Measurements from ENCODE around the gene TMEM271.

Gene TMEM271

GRCh38 chr4:576245-576821 lies at the start of gene TMEM271:
TMEM271 (minus strand) TSS chr4:576295; CDS start chr4:576062, 233 bp downstream.
- no peak for DNase-seq

DNA sequence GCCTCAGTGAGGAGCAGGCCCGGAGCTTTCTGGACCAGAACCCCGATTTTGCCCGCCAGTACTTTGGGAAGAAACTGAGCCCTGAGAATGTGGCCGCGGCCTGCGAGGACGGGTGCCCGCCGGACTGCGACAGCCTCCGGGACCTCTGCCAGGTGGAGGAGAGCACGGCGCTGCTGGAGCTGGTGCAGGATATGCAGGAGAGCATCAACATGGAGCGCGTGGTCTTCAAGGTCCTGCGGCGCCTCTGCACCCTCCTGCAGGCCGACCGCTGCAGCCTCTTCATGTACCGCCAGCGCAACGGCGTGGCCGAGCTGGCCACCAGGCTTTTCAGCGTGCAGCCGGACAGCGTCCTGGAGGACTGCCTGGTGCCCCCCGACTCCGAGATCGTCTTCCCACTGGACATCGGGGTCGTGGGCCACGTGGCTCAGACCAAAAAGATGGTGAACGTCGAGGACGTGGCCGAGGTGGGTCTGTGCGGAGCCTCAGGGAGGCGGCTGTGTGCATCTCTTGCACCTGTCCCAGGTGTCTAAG lies 49.6 kb upstream of the TMEM271 start:
- DNase-seq: no peak

DNA sequence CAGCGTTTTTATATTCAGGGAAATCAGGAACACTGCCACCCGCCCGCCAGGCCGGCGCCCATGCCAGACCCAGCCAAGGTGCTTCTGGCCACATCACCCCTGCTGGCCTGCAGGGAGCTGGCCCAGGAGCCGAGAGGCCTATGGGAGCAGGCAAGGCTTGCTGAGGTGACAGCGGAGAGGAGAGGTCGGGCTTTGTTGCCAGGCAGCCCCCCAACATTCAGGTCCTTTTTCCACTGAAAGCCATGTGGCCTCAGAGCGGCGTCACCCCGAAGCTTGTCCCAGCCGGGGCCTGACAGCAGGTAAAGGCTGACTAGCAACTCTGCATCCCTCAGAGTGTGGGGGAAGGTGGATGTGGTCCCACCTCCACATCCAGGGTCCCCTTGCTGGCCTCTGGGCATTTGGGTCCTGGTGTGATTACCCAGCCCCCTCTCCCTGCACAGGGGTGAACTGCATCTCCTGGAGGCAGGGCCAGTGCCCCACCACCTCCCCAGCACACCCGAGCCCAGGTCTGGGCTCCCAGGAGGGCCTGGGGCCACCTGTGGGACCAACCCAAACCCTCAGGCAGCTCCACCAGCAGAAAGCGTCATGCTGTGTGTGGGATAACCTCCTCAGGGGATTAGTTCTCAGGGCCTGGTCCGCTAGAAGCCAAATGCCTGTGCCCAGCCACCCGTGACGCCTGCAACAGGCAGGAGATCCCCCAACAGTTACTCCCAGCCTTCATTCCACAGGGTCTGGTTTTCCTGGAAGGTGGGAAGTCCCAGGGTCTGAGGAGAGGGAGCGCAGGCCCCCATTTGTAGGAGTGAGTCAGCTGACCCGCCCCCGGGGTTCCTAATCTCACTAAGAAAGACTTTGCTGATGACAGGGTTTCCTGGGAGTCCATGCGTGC lies 48.9 kb upstream of the TMEM271 start, which contains the start of gene PDE6B:
Gene PDE6B, plus strand, starts transcription at position 869 of the 886 bp plus-strand sequence. CDS start 54 bp downstream, outside the sequence.
- DNase-seq: no peak

DNA sequence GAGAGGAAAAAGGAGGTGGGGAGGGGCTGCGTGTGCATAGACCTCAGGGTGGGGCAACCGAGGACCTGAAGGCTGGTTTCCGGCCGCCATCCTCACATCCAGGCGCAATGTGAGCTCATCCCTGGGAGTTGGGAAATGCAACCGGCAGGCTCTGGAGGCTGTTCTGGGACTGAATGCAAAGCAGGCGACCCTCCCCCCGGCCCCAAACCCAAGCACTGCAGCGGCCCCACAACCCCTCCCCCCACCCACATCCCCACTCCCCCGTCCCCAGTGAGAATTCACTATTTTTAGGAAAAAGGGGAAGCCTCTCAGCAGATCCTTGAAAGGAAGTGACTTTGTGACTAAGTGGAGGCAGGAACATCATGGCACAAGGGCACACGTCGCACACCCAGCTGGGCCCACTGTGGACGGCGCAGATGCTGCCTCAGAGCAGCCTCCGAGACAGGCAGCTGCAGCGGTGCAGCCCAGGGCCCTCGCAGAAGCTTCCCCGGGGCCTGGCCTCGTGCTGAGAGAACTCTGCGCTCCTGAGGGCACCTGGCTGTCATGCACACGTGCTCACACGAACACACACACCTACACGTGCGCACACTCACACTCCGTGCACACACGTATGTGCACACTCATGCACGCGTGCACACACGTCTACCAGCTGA lies 47.9 kb upstream of the TMEM271 start:
- DNase-seq: no peak

GRCh38 chr4:622996-623913 lies 47.2 kb upstream of the TMEM271 start:
- no peak for DNase-seq

DNA sequence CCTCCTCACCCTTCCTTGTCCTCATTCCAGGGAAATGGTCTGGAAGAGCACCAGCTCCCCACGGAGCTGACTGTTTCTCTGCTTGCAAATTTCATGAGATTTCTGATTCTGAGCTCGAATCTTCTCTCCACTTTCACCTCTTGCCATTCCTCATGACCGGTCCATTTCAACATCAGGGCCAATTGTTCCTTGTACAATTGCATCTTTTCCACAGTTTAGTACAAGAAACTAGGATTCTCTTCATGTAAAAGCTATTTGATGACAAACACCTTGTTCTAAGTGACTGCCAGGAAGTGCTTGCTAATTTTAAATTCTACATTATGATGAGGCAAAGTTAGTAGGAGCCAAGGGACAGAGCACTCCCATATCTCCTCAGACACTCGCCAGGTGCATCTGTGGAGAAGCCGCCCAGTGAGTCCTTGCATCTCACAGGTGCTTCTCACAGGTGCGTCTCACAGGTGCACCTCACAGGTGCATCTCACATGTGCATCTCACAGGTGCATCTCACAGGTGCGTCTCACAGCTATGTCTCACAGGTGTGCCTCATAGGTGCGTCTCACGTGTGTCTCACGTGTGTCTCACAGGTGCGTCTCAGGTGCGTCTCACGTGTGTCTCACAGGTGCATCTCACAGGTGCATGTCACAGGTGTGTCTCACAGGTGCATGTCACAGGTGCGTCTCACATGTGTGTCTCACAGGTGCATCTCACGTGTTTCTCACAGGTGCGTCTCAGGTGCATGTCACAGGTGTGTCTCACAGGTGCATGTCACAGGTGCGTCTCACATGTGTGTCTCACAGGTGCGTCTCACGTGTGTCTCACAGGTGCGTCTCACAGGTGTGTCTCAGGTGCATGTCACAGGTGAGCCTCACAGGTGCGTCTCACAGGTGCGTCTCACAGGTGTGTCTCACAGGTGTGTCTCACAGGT lies 46.2 kb upstream of the TMEM271 start:
- DNase-seq: no peak

DNA sequence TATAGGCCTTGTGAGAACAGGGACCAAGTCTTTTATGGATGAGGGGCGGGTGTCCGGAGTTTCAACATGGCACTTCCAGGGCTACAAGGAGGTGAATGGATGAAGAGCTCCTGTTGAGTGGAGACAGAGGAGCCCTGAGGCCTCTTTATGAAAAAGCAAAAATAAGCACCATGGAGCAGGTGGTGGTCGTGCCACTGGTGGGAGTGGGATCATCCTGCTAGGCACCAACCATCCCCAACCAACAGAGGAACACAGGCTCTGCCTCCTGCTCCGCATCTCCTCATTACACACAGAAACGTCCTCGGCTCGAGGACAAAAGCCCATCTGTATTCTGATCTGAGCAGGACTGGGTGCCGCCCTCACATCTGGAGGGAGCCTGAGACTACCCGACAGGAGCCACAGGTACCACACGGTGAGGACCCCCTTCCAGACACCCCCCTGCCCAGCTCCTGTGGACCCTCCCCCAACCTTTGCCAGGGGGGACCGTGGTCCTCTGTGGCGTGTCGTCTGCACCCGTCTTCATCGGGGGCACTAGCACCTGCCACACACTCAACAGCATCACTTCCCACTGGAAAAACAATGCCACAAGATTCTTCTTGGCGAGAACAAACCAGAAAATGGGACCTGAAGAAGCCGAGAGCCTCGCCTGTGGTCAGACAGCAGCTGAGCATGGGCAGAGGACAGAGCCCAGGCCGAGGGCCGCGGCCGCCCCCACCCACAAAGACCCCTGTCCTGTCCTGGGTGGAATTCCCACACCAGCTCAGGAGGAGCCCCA lies 45.4 kb upstream of the TMEM271 start:
- no peak for DNase-seq

GRCh38 chr4:620851-621261 lies 44.8 kb upstream of the TMEM271 start:
- DNase-seq: no peak

- DNase-seq: no peak
Measured at GRCh38 chr4:620201-620600, 44.1 kb upstream of the TMEM271 start.

DNA sequence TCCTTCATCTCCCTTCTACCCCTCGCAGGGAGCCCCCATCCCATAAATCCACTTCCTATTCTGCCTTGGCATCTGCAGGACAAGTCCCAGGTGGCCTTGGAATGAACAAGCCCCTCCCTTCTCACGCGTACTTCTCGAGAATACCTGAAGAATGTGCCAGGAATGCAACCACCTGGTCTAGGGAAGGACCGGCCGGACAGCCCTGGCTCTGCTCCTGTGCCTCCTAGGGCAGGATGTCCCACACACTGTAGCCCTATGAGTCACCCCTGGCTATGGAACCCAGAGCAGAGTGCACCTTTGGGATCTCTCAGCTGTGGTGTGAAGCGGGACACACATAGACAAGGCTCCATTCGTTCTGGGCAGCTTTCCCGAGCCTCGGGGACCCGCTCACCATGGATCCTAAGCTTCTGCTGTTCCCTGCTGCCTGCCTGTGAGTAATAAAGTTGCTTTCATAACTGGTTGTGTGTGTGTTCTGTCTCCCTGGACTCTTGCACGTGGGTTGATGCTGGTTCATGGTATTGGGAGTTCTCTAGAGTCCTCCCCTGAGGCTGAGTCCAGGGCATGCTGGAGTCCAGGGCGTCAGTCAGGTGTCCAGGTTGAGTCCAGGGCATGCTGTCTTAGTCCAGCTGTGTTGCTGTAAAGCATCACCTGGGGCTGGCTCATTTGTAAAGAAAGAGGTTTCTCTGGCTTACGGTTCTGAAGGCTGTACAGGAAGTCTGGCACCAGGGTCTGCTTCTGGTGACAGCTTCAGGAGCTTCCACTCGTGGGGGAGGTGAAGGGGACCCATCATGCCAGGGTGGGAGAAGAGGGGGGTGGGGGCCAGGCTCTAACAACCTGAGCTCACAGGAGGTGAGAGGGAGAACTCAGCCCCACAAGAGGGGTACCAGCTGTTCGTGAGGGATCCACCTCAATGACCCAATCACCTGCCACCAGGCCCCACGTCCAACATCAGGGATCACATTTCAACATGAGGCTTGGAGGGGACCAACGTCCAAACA lies 41.8 kb upstream of the TMEM271 start:
- DNase-seq: no peak

DNA sequence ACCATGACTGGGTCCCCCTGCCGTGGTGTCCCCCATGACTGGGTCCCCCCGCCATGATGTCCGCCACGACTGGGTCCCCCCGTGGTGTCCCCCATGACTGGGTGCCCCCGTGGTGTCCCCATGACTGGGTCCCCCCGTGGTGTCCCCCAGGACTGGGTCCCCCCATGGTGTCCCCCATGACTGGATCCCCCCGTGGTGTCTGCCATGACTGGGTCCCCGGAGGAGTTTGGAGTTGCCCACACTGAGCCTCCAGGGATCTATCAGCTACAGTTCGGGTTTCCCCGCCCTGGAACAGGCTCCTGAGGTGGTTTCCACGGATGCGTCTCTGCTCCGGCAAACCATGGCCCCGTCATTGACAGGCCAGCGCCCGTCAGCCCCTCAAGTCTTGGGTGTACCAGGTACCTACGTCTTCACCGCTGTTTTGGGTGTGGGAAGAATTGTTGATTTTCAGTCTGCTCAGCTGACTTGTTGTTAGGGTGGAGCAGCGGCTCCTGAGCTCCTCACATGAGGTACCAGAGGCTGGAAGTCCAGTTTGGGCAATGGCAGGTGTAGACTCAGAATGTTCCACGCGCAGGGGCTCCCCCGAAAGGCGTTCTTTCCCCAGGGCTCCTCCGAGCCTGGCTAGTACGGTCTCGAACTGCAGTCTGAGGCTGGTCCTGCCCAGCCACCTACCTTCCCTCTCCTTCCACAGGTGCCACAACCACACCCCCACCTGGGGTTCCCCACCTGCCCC lies 41.0 kb upstream of the TMEM271 start:
- no peak for DNase-seq

- DNase-seq: no peak
Measured at GRCh38 chr4:616091-616490, 40.0 kb upstream of the TMEM271 start.

GRCh38 chr4:613126-613525 lies 37.0 kb upstream of the TMEM271 start:
- no peak for DNase-seq

DNA sequence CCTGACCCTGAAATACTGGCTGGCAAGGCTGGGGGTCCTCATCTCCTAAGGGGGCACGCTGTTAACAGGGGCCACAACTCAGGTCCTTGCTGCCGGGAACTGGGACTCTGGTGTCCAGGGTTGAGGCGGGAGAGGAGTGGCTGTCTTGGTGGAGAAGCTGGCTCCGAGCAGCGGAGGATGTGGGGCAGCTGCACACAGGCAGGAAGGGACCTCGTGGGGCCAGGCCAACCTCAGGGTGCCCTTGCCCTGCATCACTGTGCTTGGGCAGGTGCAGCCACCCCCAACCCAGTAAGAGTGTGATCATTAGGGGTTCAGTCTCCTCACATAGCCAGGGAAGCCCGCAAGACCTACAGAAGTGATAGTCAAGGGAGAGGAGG lies 36.6 kb upstream of the TMEM271 start:
- DNase-seq: no peak

GRCh38 chr4:612052-612748 lies 36.1 kb upstream of the TMEM271 start:
- DNase-seq: no peak

GRCh38 chr4:610411-611261 lies 34.5 kb upstream of the TMEM271 start:
- peak in 1 of 2 experiments; percentile 26 for DNase-seq
